Fibroblast of skin of right quadriceps (primary cell): ENCODE results near the gene ANKRD63.
A peak's percentile ranks its signal among the peaks of the same experiment; 100 is the strongest.

Experiments used
- DNase-seq: peaks from one replicate; pipeline ENCODE4 v3.0.0-alpha.2; 2013

ANKRD63 gene

GRCh38 chr15:40239693-40240618 lies 42.9 kb downstream of the ANKRD63 start:
- DNase-seq, result no peak

GRCh38 chr15:40239404-40239692 lies 43.5 kb downstream of the ANKRD63 start:
- no peak for DNase-seq

DNA sequence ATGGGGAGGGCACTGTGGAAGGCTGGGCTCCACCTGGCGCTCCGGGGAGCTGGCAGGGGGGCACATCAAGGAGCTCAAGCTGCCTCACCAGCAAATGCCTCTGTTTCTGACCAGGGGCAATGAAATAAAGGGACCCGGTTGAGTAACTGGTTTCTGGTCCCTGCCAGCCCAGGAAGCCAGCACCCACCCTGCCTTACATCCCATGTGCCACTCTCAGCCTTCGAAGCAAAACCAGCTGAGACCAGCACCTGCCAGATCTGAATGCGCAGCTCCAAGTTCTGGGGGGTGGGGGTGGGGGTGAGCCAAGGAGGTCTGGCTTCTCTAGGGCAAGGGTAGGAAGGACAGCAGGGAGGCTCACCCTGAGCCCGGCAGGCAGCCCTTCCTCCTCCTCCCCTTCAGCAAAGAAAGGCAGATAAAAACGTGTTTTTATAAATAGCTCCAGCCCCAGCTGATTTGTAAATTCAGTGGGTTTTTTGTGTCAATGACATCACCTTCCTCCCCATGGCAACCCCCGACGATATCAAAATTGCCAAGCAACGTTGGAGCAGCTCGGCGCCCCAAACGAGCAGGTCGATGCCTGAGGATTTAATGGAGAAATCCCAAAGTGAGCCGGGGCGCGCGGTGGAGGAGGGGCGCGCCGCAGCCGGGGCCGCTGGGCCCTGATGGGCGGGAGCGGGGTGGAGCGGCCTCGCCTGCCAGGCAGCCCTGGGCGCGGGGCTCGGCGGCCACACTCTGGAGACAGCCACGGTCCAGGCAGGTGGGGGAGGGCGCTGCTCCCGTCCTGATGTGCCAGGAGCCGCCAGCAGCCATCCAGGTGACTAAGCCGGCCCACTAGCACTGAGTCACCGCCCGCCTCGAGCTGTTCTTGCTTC lies 44.1 kb downstream of the ANKRD63 start, which contains the start of gene PAK6:
Gene PAK6 (plus strand): TSS at position 532 of the 872 bp plus-strand sequence. CDS start 25,723 bp downstream, outside the sequence.
- peak; percentile 36 for DNase-seq

DNA sequence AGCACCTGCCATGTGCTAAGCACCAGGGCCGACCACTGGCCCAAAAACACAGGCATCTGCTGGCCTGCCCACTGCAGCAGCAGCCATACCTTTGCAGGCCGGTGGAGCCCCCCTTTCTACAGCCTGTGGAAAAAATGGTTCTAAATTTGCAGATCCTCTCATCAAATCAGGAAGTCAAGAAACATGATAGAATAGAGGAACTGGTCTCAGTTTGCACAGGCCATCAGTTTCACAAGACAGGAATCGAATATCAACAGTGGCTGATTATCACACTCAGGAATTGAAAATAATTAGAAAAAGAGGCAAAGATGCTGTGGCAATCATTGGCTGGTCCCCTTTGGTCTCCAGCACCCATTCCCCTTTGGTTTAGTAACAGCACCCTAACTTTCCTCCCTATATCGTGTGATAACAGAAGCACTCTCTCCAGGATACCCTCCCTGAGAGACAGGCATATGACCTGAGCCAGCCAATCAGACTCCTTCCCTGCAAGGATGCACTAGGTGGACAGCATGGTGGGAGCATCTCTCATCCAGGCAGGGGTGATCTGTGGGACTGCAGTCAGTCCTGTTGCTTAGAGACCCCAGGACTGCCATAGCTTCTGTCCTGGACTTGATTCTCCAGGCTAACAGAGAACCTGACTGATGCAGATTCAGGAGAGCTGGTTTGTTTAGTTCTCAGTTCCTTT lies 47.5 kb downstream of the ANKRD63 start:
- no peak for DNase-seq

DNA sequence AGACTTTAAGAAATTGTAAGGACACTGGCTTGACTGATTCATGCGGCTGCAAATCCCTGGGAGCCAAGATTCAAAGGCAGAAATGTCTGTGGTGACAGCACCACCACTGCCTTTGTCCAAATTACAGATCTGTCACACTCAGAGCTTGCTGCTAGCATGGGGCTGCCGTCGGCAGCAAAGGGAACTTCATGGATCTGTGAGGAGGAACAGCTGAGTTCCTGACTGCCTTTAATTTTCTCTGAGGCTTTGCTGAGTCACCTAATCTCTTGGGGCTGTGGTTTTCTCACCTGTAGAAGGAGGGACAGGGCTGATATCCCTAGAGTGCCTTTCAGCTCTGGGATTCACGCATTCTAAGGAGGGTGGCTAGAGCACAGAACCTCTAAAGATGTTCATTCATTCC lies 48.1 kb downstream of the ANKRD63 start:
- no peak for DNase-seq

DNA sequence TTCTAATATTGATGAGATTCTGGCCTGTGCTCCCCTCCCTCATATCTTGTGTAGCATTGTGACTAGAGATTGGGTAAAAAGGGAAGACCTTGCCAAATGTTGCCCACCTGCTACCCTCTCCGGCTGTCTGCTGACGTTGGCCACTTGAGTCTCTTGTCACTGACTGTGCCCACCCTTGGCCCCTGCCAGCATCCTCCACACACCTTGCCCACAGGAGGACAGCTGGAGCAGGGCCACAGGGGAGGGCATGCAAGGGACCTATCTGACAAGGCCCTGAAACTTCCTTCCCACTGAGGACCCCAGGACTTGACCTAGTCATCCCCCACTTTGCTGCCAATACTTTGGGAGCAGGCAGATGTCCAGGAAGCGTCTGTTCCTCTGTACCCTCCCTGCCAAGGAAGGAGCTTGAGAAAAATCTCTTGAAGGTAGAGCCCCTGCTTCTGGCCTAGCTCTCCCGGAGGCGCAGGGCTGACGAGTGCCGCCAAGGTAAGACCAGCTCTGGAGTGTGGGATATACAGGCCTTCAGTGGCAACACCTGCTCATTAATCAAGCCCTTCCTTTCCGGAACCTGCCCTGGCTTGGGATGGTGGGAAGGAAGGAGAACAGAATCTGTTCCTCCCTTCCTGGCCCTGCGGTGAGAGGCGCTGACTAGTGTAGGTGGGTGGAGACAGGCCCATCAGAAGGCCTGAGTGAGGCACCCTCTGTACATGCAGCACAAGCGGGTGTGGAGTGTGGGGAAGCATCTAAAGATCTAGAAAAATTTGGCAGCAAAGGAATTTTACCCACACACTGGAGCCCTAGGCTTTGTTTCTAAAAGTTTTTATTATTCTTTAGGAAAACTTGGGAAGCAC lies 48.9 kb downstream of the ANKRD63 start:
- no peak for DNase-seq

DNA sequence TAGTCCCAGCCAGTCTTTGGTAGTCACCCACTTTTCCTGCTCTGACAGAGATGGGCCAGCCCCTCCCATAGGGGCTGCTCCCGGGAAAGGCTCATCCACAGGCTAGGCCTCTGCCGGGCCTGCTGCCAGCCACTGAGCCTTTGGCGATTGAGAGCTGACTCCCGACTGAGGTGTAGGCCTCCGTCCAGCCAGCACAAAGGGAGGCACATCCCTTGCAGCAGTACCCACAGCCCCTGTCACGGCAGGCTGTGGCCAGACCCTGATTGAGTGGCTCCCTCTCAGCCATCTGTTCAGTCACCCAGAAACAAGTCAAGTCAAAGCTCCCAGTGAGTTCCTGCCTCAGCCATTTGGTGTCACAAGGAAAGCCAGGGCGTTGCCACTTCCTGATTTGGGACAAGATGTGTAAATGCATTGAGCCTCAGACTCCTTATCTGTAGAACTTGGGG lies 50.2 kb downstream of the ANKRD63 start:
- peak; percentile 12 for DNase-seq
